DMS114 treated with DMSO at 0.1 percent for 48 hours (cell line): ENCODE measurements around the gene FBXO5.
A peak's percentile ranks its signal among the peaks of the same experiment; 100 is the strongest.

Experiments used
- DNase-seq: peaks from one replicate; lab custom pipeline; 2025; ENCODE audit not compliant: unreplicated experiment; lab: John Stamatoyannopoulos, UW

The FBXO5 gene

GRCh38 chr6:152952866-152953509, 29.9 kb downstream of the FBXO5 start:
- DNase-seq = peak; percentile 13

GRCh38 chr6:152952045-152952444, 30.8 kb downstream of the FBXO5 start:
- no peak for DNase-seq

GRCh38 chr6:152950240-152950639, 32.6 kb downstream of the FBXO5 start:
- no peak for DNase-seq

- peak; percentile 15 for DNase-seq
Measured at GRCh38 chr6:152948150-152948768, 34.6 kb downstream of the FBXO5 start.

- no peak for DNase-seq
Measured at GRCh38 chr6:152946995-152947394, 35.8 kb downstream of the FBXO5 start.

- no peak for DNase-seq
Measured at GRCh38 chr6:152946484-152946883, 36.4 kb downstream of the FBXO5 start.

- no peak for DNase-seq
Measured at GRCh38 chr6:152943260-152943897, 39.5 kb downstream of the FBXO5 start.

- DNase-seq = no peak
Measured at GRCh38 chr6:152942319-152942869, 40.4 kb downstream of the FBXO5 start.

- DNase-seq = no peak
Measured at GRCh38 chr6:152941746-152942145, 41.1 kb downstream of the FBXO5 start.

- no peak for DNase-seq
Measured at GRCh38 chr6:152932865-152933264, 50.0 kb downstream of the FBXO5 start.

GRCh38 chr6:152922706-152923105, 60.1 kb downstream of the FBXO5 start:
- no peak for DNase-seq
